ENCODE data around the gene BNIP1. TPM values are rescaled to one million over a fixed set of nuclear protein-coding genes. Genes with fewer than 3 reads are reported as not detected.

The BNIP1 gene
- total and polyA plus RNA-seq, 2 of the 4 experiments (the other 2 are of a cell fraction), result 24.3 to 35.3 TPM

- Histone ChIP-seq H2AK9ac (replicated peaks; ENCODE audit: low read depth, low read length, poor library complexity) (no peak overlapping the region), H2BK20ac (ENCODE audit: low read depth, low read length) (no peak overlapping the region), H3K14ac (replicated peaks; ENCODE audit: low read depth, low read length) (no peak overlapping the region), H4K5ac (ENCODE audit: low read depth, low read length) (no peak overlapping the region), H3K27ac (ENCODE audit: insufficient read depth, low read length) (no peak overlapping the region), H3K9ac (ENCODE audit: low read depth, low read length) (no peak overlapping the region), H3K4me2 (ENCODE audit: low read depth, low read length) (no peak overlapping the region), H4K20me1 (ENCODE audit: insufficient read depth, low read length) (no peaks in the 10 kb centered on the region), H2AFZ (replicated peaks; ENCODE audit: low read length, poor library complexity) (no peak overlapping the region), H3K9me3 (ENCODE audit: control insufficient read depth, insufficient read depth, low read length) (no peaks in the 10 kb centered on the region), H2BK5ac (ENCODE audit: low read depth, low read length, poor library complexity, severe bottlenecking) (no peak overlapping the region), H3K23ac (ENCODE audit: low read depth, low read length) (no peak overlapping the region), H3K4me1 (ENCODE audit: control insufficient read depth, insufficient read depth, low read length) (no peaks in the 10 kb centered on the region), H3K18ac (ENCODE audit: low read depth, low read length) (no peak overlapping the region), H2BK120ac (ENCODE audit: low read depth, low read length) (no peak overlapping the region), H3K79me1 (ENCODE audit: low read depth in 1 of 2, low read length in 2 of 2) (no peaks in the 10 kb centered on the region), H4K8ac (ENCODE audit: low read depth in 2 of 2, low read length in 2 of 2) (no peak overlapping the region), H4K91ac (ENCODE audit: insufficient read depth, low read depth, low read length) (no peak overlapping the region), H3K56ac (ENCODE audit: extremely low read depth, insufficient read depth, low read length) (no peak overlapping the region), H2AK5ac (ENCODE audit: low read depth, low read length) (no peak overlapping the region), H3K4me3 (ENCODE audit: insufficient read depth, low read depth, low read length) (no peak overlapping the region), H3K9me1 (ENCODE audit: insufficient read depth, low read length) (no peaks in the 10 kb centered on the region), H3K27me3 (ENCODE audit: control insufficient read depth, insufficient read depth, low read length) (no peaks in the 10 kb centered on the region), H3K36me3 (ENCODE audit: control insufficient read depth, insufficient read depth, low read length) (peaks cover 18% of the 10 kb centered on the region), H2BK15ac (ENCODE audit: low read depth, low read length) (no peak overlapping the region), H3K4ac (ENCODE audit: low read depth, low read length) (no peak overlapping the region)
- DNase-seq (no peak), ATAC-seq (ENCODE audit: low read depth) (no peak)
- BruUV-seq (replicated peaks), result no TSS peak
- ChIA-PET POLR2A (ENCODE audit: unreplicated experiment) (no interaction called here), CTCF (interaction anchor here (0.8 kb wide), 1 partner anchor 30 kb away, joined by 4 read pairs; the partner anchor contains the start of gene BNIP1)
- WGBS, 2 experiments (ENCODE audit: extremely low coverage in 2 of 2, insufficient read length in 1 of 2), result no CpG with 5 or more reads among the region's 1 CpG
- no peak for TF ChIP-seq CEBPB (IDR thresholded peaks at IDR 0.05; ENCODE audit: low read depth, low read length)
- no peak for TF ChIP-seq MAFK (IDR thresholded peaks at IDR 0.05; ENCODE audit: low read depth, low read length)
- no peak for TF ChIP-seq CHD1 (IDR thresholded peaks at IDR 0.05; ENCODE audit: low read depth, low read length)
- TF ChIP-seq RAD21 (IDR thresholded peaks at IDR 0.05; ENCODE audit: low read length), result no peak
- dilution Hi-C loops (cut with HindIII; ENCODE audit: low sequenced_read_pairs, unreplicated experiment), result no loop called here
- intact Hi-C loops (cut with micrococcal nuclease), result no loop called here
- in situ Hi-C loops (cut with MboI; ENCODE audit: low sequenced_read_pairs), result no loop called here
These were observed 29.8 kb upstream of the BNIP1 start for GRCh38 chr5:173114536-173114935.
